Measurements from ENCODE around the gene PTPN13.

The PTPN13 gene

DNA sequence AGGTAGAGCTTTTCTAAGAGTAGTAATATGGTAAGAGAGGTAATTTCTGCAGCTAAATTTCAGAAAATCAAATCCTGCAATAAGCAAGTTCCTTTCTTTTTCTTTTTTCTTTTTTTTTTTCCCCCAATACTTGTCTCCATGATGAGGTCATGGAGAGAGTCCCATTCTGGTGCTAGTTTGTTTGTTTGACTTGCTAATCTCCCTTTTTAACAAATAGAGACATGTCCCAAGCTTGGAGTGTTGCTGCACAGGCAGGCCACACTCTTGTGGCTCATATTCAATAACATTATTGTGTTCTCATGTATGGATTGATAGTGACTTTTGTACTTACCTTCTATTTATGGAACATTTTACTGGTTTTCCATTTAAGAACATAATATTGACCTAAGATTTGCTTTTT is 25.5 kb downstream of the PTPN13 start:
- no peak for TF ChIP-seq TAF1 (IDR thresholded peaks at IDR 0.05; ENCODE audit: borderline replicate concordance, insufficient read depth, low read length)
- no peak for TF ChIP-seq SIN3A (IDR thresholded peaks at IDR 0.05; ENCODE audit: borderline replicate concordance, insufficient read depth, low read length)
- no peak for TF ChIP-seq POLR2AphosphoS5 (IDR thresholded peaks at IDR 0.05; ENCODE audit: low read depth, low read length)
- no peak for TF ChIP-seq FOXP2 (optimal IDR thresholded peaks at IDR 0.05; ENCODE audit: borderline replicate concordance, extremely low read depth, extremely low read length, insufficient read depth)
- TF ChIP-seq, protein P1, sequence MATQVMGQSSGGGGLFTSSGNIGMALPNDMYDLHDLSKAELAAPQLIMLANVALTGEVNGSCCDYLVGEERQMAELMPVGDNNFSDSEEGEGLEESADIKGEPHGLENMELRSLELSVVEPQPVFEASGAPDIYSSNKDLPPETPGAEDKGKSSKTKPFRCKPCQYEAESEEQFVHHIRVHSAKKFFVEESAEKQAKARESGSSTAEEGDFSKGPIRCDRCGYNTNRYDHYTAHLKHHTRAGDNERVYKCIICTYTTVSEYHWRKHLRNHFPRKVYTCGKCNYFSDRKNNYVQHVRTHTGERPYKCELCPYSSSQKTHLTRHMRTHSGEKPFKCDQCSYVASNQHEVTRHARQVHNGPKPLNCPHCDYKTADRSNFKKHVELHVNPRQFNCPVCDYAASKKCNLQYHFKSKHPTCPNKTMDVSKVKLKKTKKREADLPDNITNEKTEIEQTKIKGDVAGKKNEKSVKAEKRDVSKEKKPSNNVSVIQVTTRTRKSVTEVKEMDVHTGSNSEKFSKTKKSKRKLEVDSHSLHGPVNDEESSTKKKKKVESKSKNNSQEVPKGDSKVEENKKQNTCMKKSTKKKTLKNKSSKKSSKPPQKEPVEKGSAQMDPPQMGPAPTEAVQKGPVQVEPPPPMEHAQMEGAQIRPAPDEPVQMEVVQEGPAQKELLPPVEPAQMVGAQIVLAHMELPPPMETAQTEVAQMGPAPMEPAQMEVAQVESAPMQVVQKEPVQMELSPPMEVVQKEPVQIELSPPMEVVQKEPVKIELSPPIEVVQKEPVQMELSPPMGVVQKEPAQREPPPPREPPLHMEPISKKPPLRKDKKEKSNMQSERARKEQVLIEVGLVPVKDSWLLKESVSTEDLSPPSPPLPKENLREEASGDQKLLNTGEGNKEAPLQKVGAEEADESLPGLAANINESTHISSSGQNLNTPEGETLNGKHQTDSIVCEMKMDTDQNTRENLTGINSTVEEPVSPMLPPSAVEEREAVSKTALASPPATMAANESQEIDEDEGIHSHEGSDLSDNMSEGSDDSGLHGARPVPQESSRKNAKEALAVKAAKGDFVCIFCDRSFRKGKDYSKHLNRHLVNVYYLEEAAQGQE (IDR thresholded peaks at IDR 0.05; ENCODE audit: insufficient read depth in 1 of 2, low read depth in 2 of 2, low read length in 2 of 2): no peak

DNA sequence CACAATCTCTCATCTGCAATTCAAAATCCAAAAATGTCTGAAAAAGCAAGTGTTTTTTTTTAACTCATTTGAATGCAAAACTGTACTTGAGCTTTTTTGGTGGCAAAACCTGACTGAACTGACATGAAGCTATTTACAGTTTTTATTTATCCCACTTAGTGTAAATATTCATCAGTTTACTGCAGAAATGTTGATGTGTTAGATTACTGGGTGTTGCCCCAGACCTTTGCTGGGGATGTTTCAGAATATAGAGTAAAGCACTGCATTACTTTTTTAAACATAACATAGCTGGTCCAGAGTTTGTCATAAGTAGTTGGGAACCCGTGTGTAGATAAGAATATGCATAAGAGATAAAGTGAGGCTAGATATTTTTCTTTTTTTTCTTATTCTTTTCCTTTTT is 27.3 kb downstream of the PTPN13 start:
- TF ChIP-seq FOXP2 (optimal IDR thresholded peaks at IDR 0.05; ENCODE audit: borderline replicate concordance, extremely low read depth, extremely low read length, insufficient read depth) (no peak), SIN3A (IDR thresholded peaks at IDR 0.05; ENCODE audit: borderline replicate concordance, insufficient read depth, low read length) (no peak), TAF1 (IDR thresholded peaks at IDR 0.05; ENCODE audit: borderline replicate concordance, insufficient read depth, low read length) (no peak), POLR2AphosphoS5 (IDR thresholded peaks at IDR 0.05; ENCODE audit: low read depth, low read length) (no peak)
- TF ChIP-seq, protein P1 (IDR thresholded peaks at IDR 0.05; ENCODE audit: insufficient read depth in 1 of 2, low read depth in 2 of 2, low read length in 2 of 2): no peak

DNA sequence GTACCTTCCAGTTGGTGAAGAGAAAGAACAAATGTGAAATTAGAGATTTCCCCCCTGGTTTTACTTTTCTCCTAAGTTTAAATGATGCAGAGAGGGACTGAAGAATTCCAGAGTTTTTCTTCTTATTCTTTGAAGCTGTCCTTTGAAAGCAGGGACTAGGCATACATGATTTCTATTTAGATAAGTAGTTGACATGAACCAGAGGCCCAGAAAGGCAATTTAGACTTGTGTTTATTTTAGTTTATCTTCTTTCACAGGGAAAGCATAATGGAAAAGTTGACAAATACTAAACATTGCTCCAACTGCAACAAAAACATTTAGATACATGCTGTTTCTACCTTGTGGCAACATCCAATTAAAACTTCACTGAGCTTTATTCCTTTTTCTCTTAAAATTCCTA is 32.0 kb downstream of the PTPN13 start:
- TF ChIP-seq TAF1 (IDR thresholded peaks at IDR 0.05; ENCODE audit: borderline replicate concordance, insufficient read depth, low read length) (no peak), POLR2AphosphoS5 (IDR thresholded peaks at IDR 0.05; ENCODE audit: low read depth, low read length) (no peak), SIN3A (IDR thresholded peaks at IDR 0.05; ENCODE audit: borderline replicate concordance, insufficient read depth, low read length) (no peak), FOXP2 (optimal IDR thresholded peaks at IDR 0.05; ENCODE audit: borderline replicate concordance, extremely low read depth, extremely low read length, insufficient read depth) (no peak)
- TF ChIP-seq, protein P1 (IDR thresholded peaks at IDR 0.05; ENCODE audit: insufficient read depth in 1 of 2, low read depth in 2 of 2, low read length in 2 of 2): no peak

DNA sequence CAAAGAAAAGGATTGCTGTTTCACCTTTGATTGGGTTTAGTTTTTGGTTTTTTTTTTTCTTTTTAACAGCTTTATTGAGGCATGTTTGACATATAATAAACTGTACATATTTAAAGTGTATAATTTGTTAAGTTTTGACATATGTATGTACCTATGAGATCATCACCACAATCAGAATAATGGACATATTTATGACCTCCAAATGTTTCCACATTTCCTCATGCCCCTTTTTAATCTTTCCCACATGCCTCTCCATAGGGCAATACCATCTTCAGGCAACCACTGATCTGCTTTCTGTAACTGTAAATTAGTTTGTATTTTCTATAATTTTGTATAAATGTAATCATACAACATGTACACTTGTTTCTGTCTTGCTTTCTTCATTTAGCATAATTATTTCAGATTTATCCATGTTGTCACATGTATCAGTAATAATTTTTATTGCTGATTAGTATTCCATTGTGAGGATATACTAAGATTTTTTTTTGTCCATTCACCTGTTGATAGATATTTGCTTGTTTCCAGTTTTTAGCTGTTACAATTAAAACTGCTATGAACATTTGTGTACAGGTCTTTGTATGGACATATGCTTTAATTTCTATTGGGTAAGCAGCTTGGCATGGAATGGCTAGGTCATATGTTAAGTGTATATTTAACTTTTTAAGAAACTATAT is 33.5 kb downstream of the PTPN13 start:
- no peak for TF ChIP-seq POLR2AphosphoS5 (IDR thresholded peaks at IDR 0.05; ENCODE audit: low read depth, low read length)
- TF ChIP-seq, protein P1 (IDR thresholded peaks at IDR 0.05; ENCODE audit: insufficient read depth in 1 of 2, low read depth in 2 of 2, low read length in 2 of 2): no peak
- TF ChIP-seq FOXP2 (optimal IDR thresholded peaks at IDR 0.05; ENCODE audit: borderline replicate concordance, extremely low read depth, extremely low read length, insufficient read depth): no peak

DNA sequence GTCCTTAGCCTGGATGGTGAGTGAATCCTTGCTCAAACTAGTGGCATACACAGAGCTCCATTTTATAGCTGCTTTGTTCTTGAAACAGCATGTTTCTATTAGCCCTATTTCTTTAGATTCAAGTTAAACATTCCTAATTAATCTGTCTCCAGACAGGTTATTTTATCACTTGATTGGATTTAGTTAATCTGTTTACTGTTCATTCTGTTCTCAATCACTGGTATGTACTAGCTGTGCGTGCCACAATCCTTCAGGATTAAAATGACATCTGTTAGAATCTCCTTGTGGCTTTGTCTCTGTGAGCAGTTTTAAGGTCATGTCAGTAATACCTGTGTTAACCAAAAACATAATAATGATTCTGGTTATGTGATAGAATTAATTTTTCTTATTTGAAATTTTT is 36.5 kb downstream of the PTPN13 start:
- no peak for TF ChIP-seq SIN3A (IDR thresholded peaks at IDR 0.05; ENCODE audit: borderline replicate concordance, insufficient read depth, low read length)
- no peak for TF ChIP-seq POLR2AphosphoS5 (IDR thresholded peaks at IDR 0.05; ENCODE audit: low read depth, low read length)
- TF ChIP-seq, protein P1 (IDR thresholded peaks at IDR 0.05; ENCODE audit: insufficient read depth in 1 of 2, low read depth in 2 of 2, low read length in 2 of 2): no peak
- no peak for TF ChIP-seq FOXP2 (optimal IDR thresholded peaks at IDR 0.05; ENCODE audit: borderline replicate concordance, extremely low read depth, extremely low read length, insufficient read depth)
- no peak for TF ChIP-seq TAF1 (IDR thresholded peaks at IDR 0.05; ENCODE audit: borderline replicate concordance, insufficient read depth, low read length)
